ENCODE data around the gene PROZ. TPM values are rescaled to one million over a fixed set of nuclear protein-coding genes. Genes with fewer than 3 reads are reported as not detected.

The PROZ gene
- total and polyA plus RNA-seq, 12 donors: 0.17 TPM; not detected in 11

DNA sequence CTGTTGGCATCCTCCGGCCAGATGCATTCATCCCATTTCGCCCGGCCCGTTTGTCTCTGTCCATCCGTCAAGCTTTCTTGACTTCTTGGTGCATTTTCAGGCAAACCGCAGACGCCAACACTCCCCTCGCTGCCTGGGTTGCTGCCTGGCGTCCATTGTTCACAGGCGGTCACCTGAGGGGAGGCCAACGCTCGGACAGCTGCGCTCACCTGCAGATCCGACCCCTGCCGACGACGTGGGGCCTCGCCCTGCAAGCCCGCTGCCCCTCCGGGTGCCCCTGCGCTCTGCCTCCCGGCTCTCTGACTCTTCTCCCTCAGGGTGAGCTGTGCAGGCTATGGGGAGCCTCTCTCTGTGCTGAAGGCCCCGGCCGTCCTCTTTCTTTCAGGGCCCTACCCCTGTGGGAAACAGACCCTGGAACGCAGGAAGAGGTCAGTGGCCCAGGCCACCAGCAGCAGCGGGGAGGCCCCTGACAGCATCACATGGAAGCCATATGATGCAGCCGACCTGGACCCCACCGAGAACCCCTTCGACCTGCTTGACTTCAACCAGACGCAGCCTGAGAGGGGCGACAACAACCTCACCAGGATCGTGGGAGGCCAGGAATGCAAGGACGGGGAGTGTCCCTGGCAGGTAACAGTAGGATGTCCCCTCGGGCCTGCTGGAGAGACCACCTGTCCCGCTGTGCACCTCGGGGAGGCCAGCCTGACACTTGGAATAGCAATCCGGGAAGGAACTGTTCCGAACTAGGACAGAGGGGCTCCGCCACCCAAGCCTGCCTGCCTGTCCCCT is 14.8 kb upstream of the PROZ start:
- H3K27ac ChIP-seq: no peak overlapping the region
- TF ChIP-seq, protein P1, sequence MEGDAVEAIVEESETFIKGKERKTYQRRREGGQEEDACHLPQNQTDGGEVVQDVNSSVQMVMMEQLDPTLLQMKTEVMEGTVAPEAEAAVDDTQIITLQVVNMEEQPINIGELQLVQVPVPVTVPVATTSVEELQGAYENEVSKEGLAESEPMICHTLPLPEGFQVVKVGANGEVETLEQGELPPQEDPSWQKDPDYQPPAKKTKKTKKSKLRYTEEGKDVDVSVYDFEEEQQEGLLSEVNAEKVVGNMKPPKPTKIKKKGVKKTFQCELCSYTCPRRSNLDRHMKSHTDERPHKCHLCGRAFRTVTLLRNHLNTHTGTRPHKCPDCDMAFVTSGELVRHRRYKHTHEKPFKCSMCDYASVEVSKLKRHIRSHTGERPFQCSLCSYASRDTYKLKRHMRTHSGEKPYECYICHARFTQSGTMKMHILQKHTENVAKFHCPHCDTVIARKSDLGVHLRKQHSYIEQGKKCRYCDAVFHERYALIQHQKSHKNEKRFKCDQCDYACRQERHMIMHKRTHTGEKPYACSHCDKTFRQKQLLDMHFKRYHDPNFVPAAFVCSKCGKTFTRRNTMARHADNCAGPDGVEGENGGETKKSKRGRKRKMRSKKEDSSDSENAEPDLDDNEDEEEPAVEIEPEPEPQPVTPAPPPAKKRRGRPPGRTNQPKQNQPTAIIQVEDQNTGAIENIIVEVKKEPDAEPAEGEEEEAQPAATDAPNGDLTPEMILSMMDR (IDR thresholded peaks at IDR 0.05): no peak
- no peak for TF ChIP-seq POLR2A (IDR thresholded peaks at IDR 0.05)
- no peaks in the 10 kb centered on the region for H3K4me1 ChIP-seq (replicated peaks in 1 of 2)
- intact Hi-C loops (cut with DNase I): no loop called here
- H3K9me3 ChIP-seq (replicated peaks in 1 of 3): no peaks in the 10 kb centered on the region
- 87 to 89% (median 89%) methylated on average over 16 to 39 of the region's 39 CpGs for WGBS, 4 donors
- DNase-seq: no peak
- H3K36me3 ChIP-seq (replicated peaks in 1 of 2): no peaks in the 10 kb centered on the region
- H3K4me3 ChIP-seq: no peak overlapping the region
- H3K27me3 ChIP-seq: no peaks in the 10 kb centered on the region

DNA sequence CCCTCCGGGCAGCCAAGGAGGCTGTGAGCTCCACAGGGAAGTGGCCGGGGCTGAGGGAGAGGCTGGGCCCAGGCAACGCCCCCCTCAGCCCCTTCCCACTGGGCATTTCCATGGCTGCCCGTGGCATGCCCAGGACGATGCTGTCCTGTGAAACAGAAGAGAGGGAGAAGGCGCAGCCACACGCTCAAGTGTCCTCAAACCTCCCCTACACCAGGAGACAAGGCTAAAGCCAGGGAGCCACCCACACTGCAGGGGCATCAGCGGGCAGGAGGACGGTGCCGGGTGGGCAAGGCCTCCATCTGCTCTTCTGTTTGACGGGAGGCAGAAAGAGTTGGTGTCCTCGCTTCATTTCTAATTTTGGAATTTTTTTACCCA is 14.2 kb upstream of the PROZ start:
- H3K27me3 ChIP-seq: no peaks in the 10 kb centered on the region
- H3K36me3 ChIP-seq (replicated peaks in 1 of 2): no peaks in the 10 kb centered on the region
- no peak overlapping the region for H3K27ac ChIP-seq
- 86 to 94% (median 88%) methylated on average over 9 to 12 of the region's 12 CpGs for WGBS, 4 donors
- no peak for TF ChIP-seq POLR2A (IDR thresholded peaks at IDR 0.05)
- TF ChIP-seq, protein P1 (IDR thresholded peaks at IDR 0.05): no peak
- DNase-seq: no peak
- no peaks in the 10 kb centered on the region for H3K9me3 ChIP-seq (replicated peaks in 1 of 3)
- no peak overlapping the region for H3K4me3 ChIP-seq
- intact Hi-C loops (cut with DNase I): no loop called here
- H3K4me1 ChIP-seq (replicated peaks in 1 of 2): no peaks in the 10 kb centered on the region

DNA sequence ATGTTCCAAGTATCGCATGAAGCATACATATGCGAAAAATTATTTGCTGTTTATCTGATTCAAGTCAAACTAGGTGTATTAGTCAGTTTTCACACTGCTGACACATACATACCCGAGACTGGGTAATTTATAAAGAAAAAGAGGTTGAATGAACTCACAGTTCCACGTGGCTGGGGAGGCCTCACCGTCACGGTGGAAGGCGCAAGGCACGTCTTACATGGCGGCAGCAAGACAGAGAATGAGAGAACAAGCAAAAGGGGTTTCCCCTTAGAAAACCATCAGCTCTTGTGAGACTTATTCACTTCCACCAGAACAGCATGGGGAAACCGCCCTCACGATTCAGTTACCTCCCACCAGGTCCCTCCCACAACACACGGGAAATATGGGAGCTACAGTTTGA is 13.0 kb upstream of the PROZ start:
- TF ChIP-seq, protein P1 (IDR thresholded peaks at IDR 0.05): no peak
- no peak for TF ChIP-seq POLR2A (IDR thresholded peaks at IDR 0.05)
- no peak for DNase-seq

DNA sequence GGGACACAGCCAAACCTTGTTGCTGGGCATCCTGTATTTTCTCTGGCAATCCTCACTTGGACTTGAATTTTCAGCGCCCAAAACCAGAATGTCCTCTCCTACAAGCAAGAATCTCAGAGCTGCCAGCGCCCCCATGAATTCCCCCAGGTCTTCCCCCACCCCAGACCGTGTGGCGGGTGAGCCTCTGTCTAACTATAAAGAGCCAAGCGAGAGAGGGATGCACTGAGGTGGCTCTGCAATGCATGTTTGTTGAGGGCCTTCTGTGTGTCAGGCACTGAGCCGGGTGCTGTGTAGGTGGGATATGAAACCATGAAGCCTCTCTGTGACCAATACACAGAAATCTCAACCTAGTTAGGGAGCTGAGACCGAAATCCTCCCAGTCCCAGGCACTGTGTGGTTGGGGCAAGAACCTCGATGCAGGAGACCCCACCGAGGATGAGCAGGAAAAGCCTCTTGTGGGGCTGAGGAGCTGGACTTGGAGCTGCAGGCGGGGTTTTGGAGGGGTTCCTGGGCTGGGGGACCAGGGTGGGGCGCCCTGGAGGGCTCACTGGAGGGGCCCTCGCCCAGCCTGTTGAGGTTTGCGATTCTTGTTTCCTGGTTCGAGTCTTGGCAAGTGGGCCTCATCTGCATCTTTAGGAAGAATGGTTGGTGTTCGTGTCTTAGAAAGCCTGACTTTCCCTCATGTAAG is 12.4 kb upstream of the PROZ start:
- no peak for DNase-seq
- H3K9me3 ChIP-seq (replicated peaks in 1 of 3): no peaks in the 10 kb centered on the region
- intact Hi-C loops (cut with DNase I): no loop called here
- TF ChIP-seq, protein P1 (IDR thresholded peaks at IDR 0.05): no peak
- TF ChIP-seq POLR2A (IDR thresholded peaks at IDR 0.05): no peak
- no peaks in the 10 kb centered on the region for H3K36me3 ChIP-seq (replicated peaks in 1 of 2)
- no peaks in the 10 kb centered on the region for H3K4me1 ChIP-seq (replicated peaks in 1 of 2)
- H3K27ac ChIP-seq: no peak overlapping the region
- H3K4me3 ChIP-seq: no peak overlapping the region
- H3K27me3 ChIP-seq: no peaks in the 10 kb centered on the region
- WGBS, 4 donors: 85 to 93% (median 91%) methylated on average over 10 to 15 of the region's 15 CpGs

More for the DNA sequence above, 13.0 kb upstream of the PROZ start:
- no peak overlapping the region for H3K4me3 ChIP-seq
- H3K4me1 ChIP-seq (replicated peaks in 1 of 2): no peaks in the 10 kb centered on the region
- H3K9me3 ChIP-seq (replicated peaks in 1 of 3): no peaks in the 10 kb centered on the region
- 88 to 94% (median 90%) methylated on average over 12 of the region's 12 CpGs for WGBS, 4 donors
- H3K27ac ChIP-seq: no peak overlapping the region
- no peaks in the 10 kb centered on the region for H3K27me3 ChIP-seq
- intact Hi-C loops (cut with DNase I): no loop called here
- no peaks in the 10 kb centered on the region for H3K36me3 ChIP-seq (replicated peaks in 1 of 2)
